SK-N-MC (cell line): ENCODE data around the gene GALM.

ENCODE experiments used
- DNase-seq: peaks from one replicate; pipeline ENCODE4 v3.0.0-alpha.2; 2011; ENCODE audit warnings: low read depth, low spot score
- H3K27ac ChIP-seq: fragments of 200-600 bp; sonication (generic); 2 replicates; pipeline ENCODE4 v1.5.1; 2016; ENCODE audit warnings: mixed run types
- H3K36me3 ChIP-seq: fragments of 200-600 bp; sonication (generic); 2 replicates; pipeline ENCODE4 v1.6.1; 2017; ENCODE audit warnings: antibody characterized with exemption, low read length, mixed read lengths; ENCODE audit not compliant: insufficient read depth
- H3K4me3 ChIP-seq: fragments of 200-600 bp; sonication (generic); 2 replicates; pipeline ENCODE4 v1.5.1; 2016
- H3K9ac ChIP-seq: fragments of 200-600 bp; sonication (generic); 2 replicates; pipeline ENCODE4 v1.8.0; 2017; ENCODE audit warnings: mixed run types, mixed read lengths; ENCODE audit not compliant: insufficient read length
- H3K9me3 ChIP-seq: fragments of 200-600 bp; sonication (generic); 2 replicates; pipeline ENCODE4 v1.6.1; 2017; ENCODE audit warnings: low read depth, mild to moderate bottlenecking, antibody characterized with exemption, low read length, moderate library complexity, mixed read lengths
- EZH2 ChIP-seq: fragments of 200-600 bp; sonication (generic); IDR thresholded peaks from one replicate; pipeline ENCODE4 v1.6.1; 2017; ENCODE audit warnings: antibody characterized with exemption
- FOXP2 ChIP-seq: optimal IDR thresholded peaks from 2 replicates; pipeline ENCODE3; 2011; ENCODE audit warnings: mild to moderate bottlenecking, moderate library complexity; ENCODE audit not compliant: insufficient read depth; ENCODE audit errors: extremely low read length, control extremely low read depth
- POLR2AphosphoS5 ChIP-seq: IDR thresholded peaks from 2 replicates; pipeline ENCODE4 v1.6.1; 2012; ENCODE audit warnings: mild to moderate bottlenecking, low read depth, low read length, borderline replicate concordance

Gene GALM

DNA sequence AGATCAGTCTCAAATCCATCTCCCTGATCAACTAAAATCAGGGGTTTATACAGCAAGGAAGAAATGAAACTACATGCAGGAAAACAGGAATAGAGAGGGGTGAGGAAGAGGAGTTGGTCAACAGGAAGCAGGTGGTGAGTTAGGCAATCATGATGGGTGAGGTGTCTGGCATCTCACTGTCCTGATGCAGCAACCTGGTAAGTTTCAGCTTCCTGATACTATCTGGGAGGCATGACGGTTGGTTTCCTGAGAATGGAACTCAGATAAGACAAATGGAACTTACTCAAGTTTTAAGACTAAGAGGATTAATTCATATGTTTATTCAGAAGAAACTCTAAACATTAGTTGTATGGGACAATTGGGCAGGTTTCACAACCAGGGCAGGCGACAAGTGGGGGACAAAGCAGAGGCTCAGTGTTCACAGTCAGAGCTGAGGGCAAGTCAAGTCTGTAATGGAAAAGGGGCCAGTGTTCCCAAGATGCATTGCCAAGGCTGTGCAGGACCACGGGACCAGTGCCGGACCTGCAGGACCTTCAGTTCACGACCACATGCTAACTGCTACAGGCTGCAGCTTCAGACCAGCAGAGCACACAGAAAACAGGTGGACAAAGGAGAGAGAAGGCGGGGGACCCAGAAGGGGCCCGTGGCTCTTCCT, 17.7 kb upstream of the GALM start:
- no peak overlapping the region for H3K27ac ChIP-seq
- no peak overlapping the region for H3K9ac ChIP-seq
- no peaks in the 10 kb centered on the region for H3K36me3 ChIP-seq
- no peak overlapping the region for H3K4me3 ChIP-seq
- no peak for DNase-seq
- H3K9me3 ChIP-seq: no peaks in the 10 kb centered on the region
- no peak for TF ChIP-seq FOXP2
- no peak for TF ChIP-seq POLR2AphosphoS5
- no peak for TF ChIP-seq EZH2

GRCh38 chr2:38649176-38649728, 16.7 kb upstream of the GALM start:
- Histone ChIP-seq H3K36me3 (no peaks in the 10 kb centered on the region), H3K9me3 (no peaks in the 10 kb centered on the region), H3K4me3 (no peak overlapping the region), H3K27ac (no peak overlapping the region), H3K9ac (no peak overlapping the region)
- no peak for DNase-seq
- TF ChIP-seq FOXP2 (no peak), POLR2AphosphoS5 (no peak), EZH2 (no peak)

DNA sequence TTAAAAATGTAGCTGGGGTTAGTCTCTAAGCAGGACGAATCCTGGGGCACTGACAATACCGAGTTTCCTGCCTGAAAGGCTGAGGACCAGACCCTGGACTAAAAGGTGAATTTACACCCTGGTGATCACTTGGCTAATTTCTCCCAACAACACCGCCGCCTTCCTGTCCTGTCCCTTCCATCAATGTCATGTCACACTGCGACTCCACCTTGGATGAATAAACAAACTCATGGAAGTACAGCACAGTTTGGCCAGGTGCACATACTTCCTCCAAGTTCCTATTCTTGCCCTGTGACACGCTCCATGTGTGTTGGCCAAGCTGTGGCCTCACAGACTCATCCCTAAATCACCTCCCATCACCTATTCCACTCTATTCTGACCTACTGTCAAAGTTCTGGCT, 15.9 kb upstream of the GALM start:
- no peaks in the 10 kb centered on the region for H3K9me3 ChIP-seq
- no peak overlapping the region for H3K4me3 ChIP-seq

DNA sequence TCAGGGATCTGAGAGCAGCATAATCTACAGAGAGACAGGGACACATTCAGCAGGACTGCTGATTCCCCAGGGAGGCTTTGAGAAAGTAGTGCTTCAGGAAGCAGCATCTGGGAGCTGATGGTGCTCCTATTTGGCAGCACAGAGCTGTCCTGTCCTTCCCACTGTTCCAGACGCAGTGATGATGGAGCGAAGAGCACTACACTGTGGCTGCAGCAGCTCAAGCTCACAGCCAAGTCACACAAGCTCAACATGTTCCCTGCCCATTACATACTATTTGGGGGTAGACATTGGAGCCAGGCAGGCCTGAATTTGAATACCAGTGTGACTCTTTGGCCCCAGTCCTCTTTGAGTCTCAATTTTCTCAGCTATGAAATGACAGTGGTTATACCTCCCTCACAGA, 15.2 kb upstream of the GALM start:
- H3K9me3 ChIP-seq: no peaks in the 10 kb centered on the region
- no peaks in the 10 kb centered on the region for H3K36me3 ChIP-seq
- no peak overlapping the region for H3K4me3 ChIP-seq
- TF ChIP-seq POLR2AphosphoS5 (no peak), FOXP2 (no peak), EZH2 (no peak)
- no peak for DNase-seq
- no peak overlapping the region for H3K9ac ChIP-seq
- no peak overlapping the region for H3K27ac ChIP-seq

More for the DNA sequence above, 15.9 kb upstream of the GALM start:
- no peak overlapping the region for H3K9ac ChIP-seq
- H3K36me3 ChIP-seq: no peaks in the 10 kb centered on the region
- no peak for TF ChIP-seq FOXP2
- TF ChIP-seq POLR2AphosphoS5: no peak
- H3K27ac ChIP-seq: no peak overlapping the region
- no peak for DNase-seq

DNA sequence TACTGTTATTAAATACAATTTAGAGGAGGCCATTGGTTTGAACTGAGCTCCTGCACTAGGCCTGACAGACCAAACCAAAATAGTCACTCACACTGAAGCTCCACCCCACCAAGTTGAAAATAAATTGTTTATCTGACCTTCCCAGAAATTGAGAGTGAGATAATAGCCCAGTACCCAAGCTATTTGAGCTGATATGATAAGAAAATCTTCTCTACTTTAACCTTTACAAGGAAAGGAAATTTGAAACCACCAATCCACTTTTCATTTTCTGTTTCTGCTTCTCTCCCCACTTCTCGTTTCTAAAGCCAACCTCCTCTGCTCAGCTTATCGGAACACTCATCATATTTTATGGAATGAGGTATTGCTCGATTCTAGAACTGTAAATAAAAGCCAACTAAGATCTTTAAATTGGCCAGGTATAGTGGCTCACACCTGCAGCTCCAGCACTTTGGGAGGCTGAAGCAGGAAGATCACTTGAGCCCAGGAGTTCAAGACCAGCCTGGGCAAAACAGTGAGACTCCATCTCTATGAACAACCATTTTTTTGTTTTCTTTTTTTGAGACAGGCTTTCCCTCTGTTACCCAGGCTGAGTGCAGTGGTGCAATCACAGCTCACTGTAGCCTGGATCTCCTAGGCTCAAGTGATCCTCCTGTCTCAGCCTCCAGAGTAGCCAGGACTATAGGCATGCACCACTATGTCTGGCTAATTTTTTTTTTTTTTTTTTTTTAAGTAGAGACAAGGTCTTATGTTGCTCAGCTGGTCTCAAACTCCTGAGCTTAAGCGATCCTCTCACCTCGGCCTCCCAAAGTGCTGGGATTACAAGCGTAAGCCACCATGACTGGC, 13.3 kb upstream of the GALM start:
- no peak for TF ChIP-seq EZH2
- TF ChIP-seq FOXP2: no peak
- no peak for TF ChIP-seq POLR2AphosphoS5
- H3K4me3 ChIP-seq: no peak overlapping the region
- DNase-seq: no peak
- H3K36me3 ChIP-seq: no peaks in the 10 kb centered on the region
- H3K9ac ChIP-seq: no peak overlapping the region
- no peaks in the 10 kb centered on the region for H3K9me3 ChIP-seq
- H3K27ac ChIP-seq: no peak overlapping the region

- Histone ChIP-seq H3K36me3 (no peaks in the 10 kb centered on the region), H3K9ac (no peak overlapping the region), H3K4me3 (no peak overlapping the region), H3K9me3 (no peaks in the 10 kb centered on the region), H3K27ac (no peak overlapping the region)
- DNase-seq: no peak
- TF ChIP-seq FOXP2 (no peak), POLR2AphosphoS5 (no peak), EZH2 (no peak)
Measured at GRCh38 chr2:38653380-38653714, 12.6 kb upstream of the GALM start.

- TF ChIP-seq FOXP2 (no peak), EZH2 (no peak), POLR2AphosphoS5 (no peak)
- Histone ChIP-seq H3K36me3 (no peaks in the 10 kb centered on the region), H3K9me3 (no peaks in the 10 kb centered on the region), H3K4me3 (no peak overlapping the region), H3K9ac (no peak overlapping the region), H3K27ac (no peak overlapping the region)
- DNase-seq: no peak
Measured at GRCh38 chr2:38653715-38654527, 12.0 kb upstream of the GALM start.
